HG03571 (cell line): Measurements from ENCODE around the gene C12orf76.
"Not testable (repeated sequence)": the region's sequence is repeated elsewhere in the genome, so short reads cannot be mapped to it uniquely, and the experiment has no call there.

Source experiments
- ATAC-seq: cut with Tn5 transposase; IDR thresholded peaks from one replicate; pipeline ENCODE4 v1.9.1; 2021; ENCODE audit not compliant: unreplicated experiment

C12orf76 gene

GRCh38 chr12:110048242-110049027 is at the start of gene C12orf76:
Gene C12orf76 (minus strand): TSS chr12:110048522. CDS start chr12:110048495, 27 bp downstream.
- peak; percentile 98 for ATAC-seq

DNA sequence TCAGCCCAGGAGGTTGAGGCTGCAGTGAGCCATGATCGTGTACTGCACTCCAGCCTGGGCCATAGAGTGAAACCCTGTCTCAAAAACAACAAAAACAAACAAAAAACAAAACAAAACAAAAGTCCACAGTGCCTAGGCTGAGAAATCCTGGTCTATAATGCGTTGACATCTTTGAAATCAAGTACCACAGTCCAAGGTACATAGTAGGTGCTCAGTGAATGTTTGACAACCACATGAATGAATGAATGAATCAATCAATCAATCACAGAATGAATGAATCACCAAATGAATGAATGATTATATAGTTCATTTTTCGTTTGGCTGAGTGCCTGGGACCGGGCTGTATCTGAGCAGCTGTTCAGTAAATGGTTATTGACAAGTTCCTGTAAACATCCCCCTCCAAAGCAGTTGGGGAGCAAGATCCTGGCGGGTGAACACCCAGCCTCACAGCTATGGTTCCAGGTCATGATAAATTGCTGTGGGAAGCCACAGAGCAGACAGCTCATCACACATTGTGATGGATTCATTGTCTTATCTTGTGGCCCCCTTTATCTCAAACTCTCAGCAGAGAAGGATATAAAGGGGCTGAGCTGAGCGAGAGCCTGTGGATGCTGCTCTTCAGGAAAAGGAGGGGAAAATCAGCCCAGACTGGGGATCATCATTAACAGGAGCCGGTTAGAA is 45.4 kb upstream of the C12orf76 start:
- ATAC-seq: no peak

- ATAC-seq: no peak
Observed at GRCh38 chr12:110091136-110091711, 42.9 kb upstream of the C12orf76 start.

- ATAC-seq: no peak
Observed at GRCh38 chr12:110090266-110091135, 42.2 kb upstream of the C12orf76 start.

- no peak for ATAC-seq
Observed at GRCh38 chr12:110088936-110089335, 40.6 kb upstream of the C12orf76 start.

GRCh38 chr12:110088216-110088615 is 39.9 kb upstream of the C12orf76 start:
- ATAC-seq: not testable (repeated sequence)

DNA sequence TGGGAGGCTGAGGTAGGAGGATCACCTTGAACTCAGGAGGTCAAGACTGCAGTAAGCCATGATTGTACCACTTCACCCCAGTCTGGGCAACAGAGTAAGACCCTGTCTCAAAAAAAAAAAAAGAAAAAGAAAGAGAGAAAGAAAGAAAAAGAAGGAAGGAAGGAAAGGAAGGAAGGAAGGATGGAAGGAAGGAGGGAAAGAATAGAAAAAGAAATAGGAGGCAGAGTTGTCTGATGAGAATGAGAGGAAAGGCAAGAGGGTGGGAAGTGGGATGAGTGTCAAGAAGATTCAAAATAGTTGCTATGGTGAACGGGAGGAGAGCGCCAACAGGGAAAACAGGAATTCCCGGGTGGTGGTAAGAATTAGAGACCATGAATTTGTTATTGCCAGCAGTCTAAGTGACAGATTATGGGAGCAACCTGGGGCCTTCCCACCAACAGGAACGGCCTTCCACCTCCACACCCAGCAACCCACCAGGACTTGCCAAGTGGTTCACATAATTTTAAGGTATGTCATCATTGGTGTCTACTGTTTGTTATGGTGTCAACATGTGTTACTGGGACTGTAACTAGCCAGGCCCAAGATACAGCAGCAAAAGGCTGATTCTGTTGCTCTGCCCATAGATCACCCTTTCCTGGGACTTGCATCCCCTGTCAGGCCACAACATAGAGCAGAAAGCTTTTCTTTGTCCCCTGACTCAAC is 36.1 kb upstream of the C12orf76 start:
- no peak for ATAC-seq

DNA sequence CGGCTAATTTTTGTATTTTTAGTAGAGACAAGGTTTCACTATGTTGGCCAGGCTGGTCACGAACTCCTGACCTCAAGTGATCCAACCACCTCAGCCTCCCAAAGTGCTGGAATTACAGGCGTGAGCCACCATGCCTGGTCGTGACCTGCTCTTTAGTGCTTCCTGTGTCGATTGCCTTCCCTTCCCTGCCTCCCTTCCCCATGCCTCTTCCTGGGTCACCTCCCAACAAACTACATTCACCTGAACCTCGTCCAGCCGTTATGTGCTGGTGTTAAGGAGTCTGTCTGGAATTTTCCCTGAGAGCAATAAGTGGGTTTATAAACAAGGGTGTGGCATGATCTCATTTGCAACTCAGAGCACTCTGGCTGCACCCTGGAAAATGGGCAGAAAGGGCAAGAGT is 32.1 kb upstream of the C12orf76 start:
- no peak for ATAC-seq

GRCh38 chr12:110079477-110080400 is 31.4 kb upstream of the C12orf76 start:
- ATAC-seq: peak; percentile 87

DNA sequence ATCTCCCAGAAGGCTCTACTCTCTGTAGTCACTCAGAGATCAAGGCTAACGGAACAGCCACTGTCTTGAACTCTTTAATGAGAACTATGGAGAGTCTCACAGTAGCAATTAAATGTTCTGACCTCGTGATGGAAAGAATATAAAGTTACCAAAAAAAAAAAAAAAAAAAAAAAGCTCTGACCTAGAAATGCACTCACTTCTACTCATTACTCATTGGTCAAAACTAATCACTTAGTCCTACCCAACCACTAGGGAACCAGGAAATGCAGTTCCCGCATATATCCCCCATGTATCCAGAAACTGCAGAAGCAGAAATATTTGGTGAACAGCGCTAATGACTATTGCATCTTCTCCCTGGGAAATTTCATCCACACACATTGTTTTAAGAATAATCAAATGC is 29.5 kb upstream of the C12orf76 start:
- no peak for ATAC-seq

DNA sequence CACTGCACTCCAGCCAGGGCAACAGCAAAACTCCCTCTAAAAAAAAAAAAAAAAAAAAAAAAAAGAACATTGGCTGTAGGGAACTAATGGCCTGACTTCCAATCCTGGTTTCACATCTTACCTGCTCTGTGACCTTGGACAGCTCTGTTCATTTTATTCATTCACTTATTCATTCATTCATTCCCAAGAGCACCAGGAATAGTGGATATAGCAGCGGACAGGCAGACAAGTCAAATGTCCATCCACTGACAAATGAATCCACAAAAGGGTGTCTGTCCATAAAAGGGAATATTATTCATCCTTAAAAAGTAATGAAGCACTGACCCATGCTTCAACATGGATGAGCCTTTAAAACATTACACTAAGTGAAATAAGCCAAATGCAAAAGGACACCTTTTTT is 27.6 kb upstream of the C12orf76 start:
- ATAC-seq: no peak

DNA sequence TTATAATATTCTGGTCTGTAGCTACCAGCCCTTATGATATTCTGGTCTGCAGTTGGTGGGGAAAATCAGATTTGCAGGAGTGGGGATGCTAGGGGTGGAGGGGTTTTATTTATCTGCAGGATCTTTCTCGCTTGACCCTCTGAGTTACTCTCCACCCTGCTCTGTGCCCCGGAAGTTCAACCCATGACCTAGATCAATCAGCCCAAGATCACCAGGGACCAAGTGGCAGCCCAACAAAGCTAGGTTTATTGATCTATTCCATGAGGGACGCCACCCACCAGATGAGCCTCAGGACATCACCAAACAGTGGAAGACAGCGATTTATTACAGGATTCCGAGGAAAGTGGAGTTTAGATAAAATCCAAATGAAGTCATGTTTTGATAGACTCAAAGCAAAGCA is 25.8 kb upstream of the C12orf76 start:
- no peak for ATAC-seq

DNA sequence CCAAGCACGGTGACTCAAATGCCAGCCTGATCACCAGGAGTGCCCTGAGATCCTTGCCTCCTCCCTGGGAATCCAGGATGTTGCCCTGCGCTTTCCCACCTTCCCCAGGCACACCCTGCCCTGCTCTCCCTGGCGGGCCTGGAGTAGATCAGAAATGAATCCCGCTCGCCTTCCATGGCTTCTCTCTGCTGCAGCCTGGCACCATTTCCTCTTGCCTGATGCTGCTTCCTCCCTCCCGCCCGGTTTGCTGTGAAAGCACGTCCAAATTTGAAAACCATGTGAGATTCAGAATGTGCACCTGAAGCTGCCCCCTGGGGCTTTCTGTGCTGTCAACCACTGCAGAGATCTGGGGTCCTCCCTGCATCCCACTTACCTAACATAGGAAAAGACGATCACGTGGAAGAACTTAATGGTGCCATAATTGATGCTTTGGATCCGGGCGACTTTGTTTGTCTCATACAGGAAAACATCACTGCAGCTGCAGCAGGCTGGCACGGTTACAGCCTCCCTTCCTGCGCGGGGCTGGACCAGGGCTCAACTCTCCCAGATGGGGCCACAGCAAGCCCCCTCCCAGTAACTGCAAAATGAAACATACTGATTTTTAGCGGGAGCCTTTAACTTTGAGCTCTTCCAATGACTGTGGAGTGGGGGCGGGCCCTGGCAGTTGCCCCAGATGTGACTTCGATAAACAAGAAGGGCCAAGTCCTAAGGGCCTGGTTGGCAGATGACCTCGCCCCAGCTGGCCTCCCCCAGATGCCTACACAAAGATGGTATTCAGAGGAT is 24.9 kb upstream of the C12orf76 start:
- no peak for ATAC-seq

DNA sequence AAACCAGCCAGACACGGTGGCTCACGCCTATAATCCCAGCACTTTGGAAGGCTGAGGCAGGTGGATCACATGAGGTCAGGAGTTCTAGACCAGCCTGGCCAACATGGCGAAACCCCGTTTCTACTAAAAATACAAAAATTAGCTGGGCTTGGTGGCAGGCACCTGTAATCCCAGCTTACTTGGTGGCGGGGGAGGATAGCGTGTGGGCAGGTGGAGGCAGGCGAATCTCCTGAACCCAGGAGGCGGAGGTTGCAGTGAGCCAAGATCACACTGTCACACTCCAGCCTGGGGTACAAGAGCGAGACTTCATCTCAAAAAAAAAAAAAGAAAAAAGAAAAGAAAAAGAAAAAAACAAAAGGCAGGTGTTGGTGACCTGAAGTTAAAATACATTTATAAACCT is 24.3 kb upstream of the C12orf76 start:
- ATAC-seq: not testable (repeated sequence)

DNA sequence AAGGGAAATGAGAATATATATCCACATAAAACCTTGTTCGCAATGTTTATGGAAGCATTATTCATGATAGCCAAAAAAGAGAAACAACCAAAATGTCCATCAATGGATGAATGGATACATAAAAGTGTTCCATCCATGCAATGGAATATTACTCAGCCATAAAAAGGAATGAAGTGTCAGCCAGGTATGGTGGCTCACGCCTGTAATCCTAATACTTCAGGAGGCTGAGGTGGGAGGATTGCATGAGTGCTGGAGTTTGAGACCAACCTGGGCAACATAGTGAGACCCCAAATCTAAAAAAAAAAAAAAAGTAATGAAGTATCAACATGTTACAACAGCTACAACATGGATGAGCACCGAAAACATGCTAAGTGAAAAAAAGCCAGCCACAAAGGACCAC is 23.6 kb upstream of the C12orf76 start:
- no peak for ATAC-seq

DNA sequence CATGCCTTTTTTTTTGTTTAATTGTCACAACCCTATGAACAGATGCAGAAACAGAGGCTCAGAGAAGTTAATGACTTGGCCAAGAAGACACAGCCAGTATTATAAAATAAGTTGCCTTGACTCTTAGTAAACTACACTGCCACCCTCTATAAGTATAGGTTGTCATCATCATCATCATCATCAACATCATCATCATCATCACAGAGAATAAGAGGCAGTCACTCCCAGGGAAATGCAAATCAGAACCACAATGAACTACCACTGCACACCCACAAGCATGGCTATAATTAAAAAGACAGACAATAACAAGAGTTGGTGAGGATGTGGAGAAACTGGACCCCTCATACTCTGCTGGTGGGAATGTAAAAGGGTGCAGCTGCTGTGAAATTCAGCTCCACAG is 23.2 kb upstream of the C12orf76 start:
- no peak for ATAC-seq

DNA sequence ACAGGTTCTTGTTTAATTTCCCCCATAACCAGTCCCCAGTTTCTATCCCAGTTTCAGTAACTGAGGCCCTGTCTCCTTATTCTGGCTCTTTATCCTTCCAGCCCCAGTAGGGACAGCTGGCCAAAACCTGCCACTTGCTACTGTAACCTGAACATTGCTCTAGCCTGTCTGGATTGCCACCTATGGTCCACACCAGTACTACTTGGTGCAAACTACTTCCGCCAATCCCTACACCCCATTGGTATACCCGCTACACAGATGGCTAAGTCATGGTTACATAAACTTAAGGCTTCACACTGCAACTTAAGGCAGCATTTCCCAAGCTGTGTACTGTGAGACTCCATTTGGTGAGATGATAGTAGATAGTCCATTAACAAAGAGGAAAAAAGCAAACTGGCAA is 20.3 kb upstream of the C12orf76 start:
- no peak for ATAC-seq

- ATAC-seq: not testable (repeated sequence)
Observed at GRCh38 chr12:110068115-110068514, 19.8 kb upstream of the C12orf76 start.

GRCh38 chr12:110067531-110067930 is 19.2 kb upstream of the C12orf76 start:
- ATAC-seq: no peak
